Neural cell (in vitro differentiated cells): ENCODE data around the gene OBSCN. TPM values are rescaled to one million over a fixed set of nuclear protein-coding genes. Genes with fewer than 3 reads are reported as not detected.

Experiments
- H2AFZ ChIP-seq: fragments of 200-600, 300-800 bp; sonication (generic), shearing (Covaris generic); 2 replicates; pipeline ENCODE4 v1.6.0; 2014; ENCODE audit warnings: low read depth, mild to moderate bottlenecking, antibody characterized with exemption, low read length, moderate library complexity
- H3F3A ChIP-seq: fragments of 200-600 bp; shearing (Covaris generic); 2 replicates; pipeline ENCODE4 v1.6.1; 2016; ENCODE audit warnings: mild to moderate bottlenecking, moderate library complexity, mixed read lengths, antibody characterized with exemption, low read length; ENCODE audit not compliant: insufficient read depth, poor library complexity, severe bottlenecking
- H3K27ac ChIP-seq: fragments of 200-600, 300-800 bp; sonication (generic), shearing (Covaris generic); 2 replicates; pipeline ENCODE4 v1.5.1; 2014; ENCODE audit warnings: mild to moderate bottlenecking, low read length, moderate library complexity
- H3K27me3 ChIP-seq: fragments of 300-800, 200-600 bp; sonication (generic), shearing (Covaris generic); 2 replicates; pipeline ENCODE4 v1.6.0; 2014; ENCODE audit warnings: mild to moderate bottlenecking, low read depth, low read length, moderate library complexity; ENCODE audit not compliant: insufficient read depth
- H3K36me3 ChIP-seq: fragments of 300-800, 200-600 bp; sonication (generic), shearing (Covaris generic); 2 replicates; pipeline ENCODE4 v1.5.1; 2014; ENCODE audit warnings: mild to moderate bottlenecking, antibody characterized with exemption, low read length, moderate library complexity; ENCODE audit not compliant: insufficient read depth
- H3K4me2 ChIP-seq: fragments of 300-800, 200-600 bp; sonication (generic), shearing (Covaris generic); 2 replicates; pipeline ENCODE4 v1.6.0; 2014; ENCODE audit warnings: mild to moderate bottlenecking, low read length
- H3K4me3 ChIP-seq: fragments of 300-800, 200-600 bp; sonication (generic), shearing (Covaris generic); 2 replicates; pipeline ENCODE4 v1.5.1; 2014; ENCODE audit warnings: mild to moderate bottlenecking, low read length, moderate library complexity
- H3K79me2 ChIP-seq: fragments of 200-600 bp; shearing (Covaris generic); replicated peaks from 2 replicates; pipeline ENCODE4 v1.6.0; 2014; ENCODE audit warnings: mild to moderate bottlenecking, low read length, moderate library complexity; ENCODE audit not compliant: insufficient read depth
- H3K9ac ChIP-seq: fragments of 300-800, 200-600 bp; sonication (generic), shearing (Covaris generic); 2 replicates; pipeline ENCODE4 v1.6.1; 2016; ENCODE audit warnings: mild to moderate bottlenecking, low read length, mixed read lengths
- H3K9me2 ChIP-seq: fragments of 200-600 bp; shearing (Covaris generic); 2 replicates; pipeline ENCODE4 v1.6.1; 2016; ENCODE audit warnings: mild to moderate bottlenecking, low read length, mixed read lengths; ENCODE audit not compliant: insufficient read depth
- H3K9me3 ChIP-seq: fragments of 200-600, 300-800 bp; sonication (generic), shearing (Covaris generic); 2 replicates; pipeline ENCODE4 v1.6.1; 2016; ENCODE audit warnings: mild to moderate bottlenecking, mixed run types, low read length, moderate library complexity, mixed read lengths
- H4K20me1 ChIP-seq: fragments of 200-600 bp; shearing (Covaris generic); 2 replicates; pipeline ENCODE4 v1.6.1; 2016; ENCODE audit warnings: mild to moderate bottlenecking, mixed run types; ENCODE audit not compliant: insufficient read depth
- CTCF ChIP-seq: fragments of 450-650 bp; IDR thresholded peaks from 2 replicates; pipeline ENCODE4 v1.5.1; 2014; ENCODE audit warnings: antibody characterized with exemption, mild to moderate bottlenecking, moderate library complexity; ENCODE audit not compliant: poor library complexity, severe bottlenecking
- EP300 ChIP-seq: fragments of 450-650 bp; conservative IDR thresholded peaks from 2 replicates; pipeline ENCODE4 v1.6.1; 2014; ENCODE audit warnings: antibody characterized with exemption, mild to moderate bottlenecking, moderate library complexity; ENCODE audit not compliant: poor library complexity, severe bottlenecking
- EZH2 ChIP-seq: fragments of 200-600, 300-800 bp; shearing (Covaris generic), sonication (generic); IDR thresholded peaks from 2 replicates; pipeline ENCODE4 v1.6.1; 2014; ENCODE audit warnings: antibody characterized with exemption, low read length, borderline replicate concordance, mild to moderate bottlenecking; ENCODE audit not compliant: insufficient read depth, poor library complexity, severe bottlenecking
- MXI1 ChIP-seq: fragments of 450-650 bp; conservative IDR thresholded peaks from 2 replicates; pipeline ENCODE4 v1.6.1; 2014; ENCODE audit warnings: antibody characterized with exemption, mild to moderate bottlenecking; ENCODE audit not compliant: poor library complexity, severe bottlenecking
- POLR2AphosphoS5 ChIP-seq: IDR thresholded peaks from 2 replicates; pipeline ENCODE4 v1.6.1; 2012
- RAD21 ChIP-seq: fragments of 450-650 bp; conservative IDR thresholded peaks from 2 replicates; pipeline ENCODE4 v1.6.1; 2014; ENCODE audit warnings: antibody characterized with exemption, mild to moderate bottlenecking, moderate library complexity
- REST ChIP-seq: IDR thresholded peaks from 2 replicates; pipeline ENCODE4 v1.6.1; 2012; ENCODE audit warnings: borderline replicate concordance
- SMC3 ChIP-seq: fragments of 450-650 bp; conservative IDR thresholded peaks from 2 replicates; pipeline ENCODE4 v1.6.1; 2014; ENCODE audit warnings: antibody characterized with exemption, mild to moderate bottlenecking, moderate library complexity; ENCODE audit not compliant: poor library complexity
- TAF1 ChIP-seq: IDR thresholded peaks from 2 replicates; pipeline ENCODE4 v1.6.1; 2012; ENCODE audit warnings: low read depth
- polyA plus RNA-seq: library from polyadenylated mRNA; depleted of rRNA; stranded (reverse); fragments of >200 nt; gene quantifications from 2 replicates; pipeline ENCODE4 v1.2.3, GENCODE V29; 2014

The OBSCN gene
- polyA plus RNA-seq, 1 donor from 2014 or later: 7.2 TPM

- Histone ChIP-seq H3F3A (no peaks in the 10 kb centered on the region), H3K4me2 (no peak overlapping the region), H4K20me1 (no peaks in the 10 kb centered on the region), H2AFZ (no peak overlapping the region), H3K4me3 (no peak overlapping the region), H3K9ac (no peak overlapping the region), H3K79me2 (no peaks in the 10 kb centered on the region), H3K27ac (no peak overlapping the region), H3K36me3 (no peaks in the 10 kb centered on the region), H3K27me3 (peaks cover 3% of the 10 kb centered on the region), H3K9me3 (no peaks in the 10 kb centered on the region), H3K9me2 (no peaks in the 10 kb centered on the region)
- no peak for TF ChIP-seq POLR2AphosphoS5
- no peak for TF ChIP-seq EP300
- no peak for TF ChIP-seq EZH2
- TF ChIP-seq MXI1: no peak
- no peak for TF ChIP-seq TAF1
- no peak for TF ChIP-seq SMC3
- TF ChIP-seq CTCF: no peak
- no peak for TF ChIP-seq RAD21
- TF ChIP-seq REST: no peak
Observed at GRCh38 chr1:228276901-228277490, 69.2 kb downstream of the OBSCN start.

GRCh38 chr1:228277491-228278431 lies 69.9 kb downstream of the OBSCN start:
- TF ChIP-seq RAD21 (no peak), SMC3 (no peak), REST (no peak), EP300 (no peak), TAF1 (no peak), CTCF (no peak), POLR2AphosphoS5 (no peak), MXI1 (no peak), EZH2 (no peak)
- no peaks in the 10 kb centered on the region for H3F3A ChIP-seq
- H2AFZ ChIP-seq: no peak overlapping the region
- H3K36me3 ChIP-seq: no peaks in the 10 kb centered on the region
- no peaks in the 10 kb centered on the region for H4K20me1 ChIP-seq
- peaks cover 3% of the 10 kb centered on the region for H3K27me3 ChIP-seq
- H3K27ac ChIP-seq: no peak overlapping the region
- H3K4me3 ChIP-seq: no peak overlapping the region
- no peaks in the 10 kb centered on the region for H3K79me2 ChIP-seq
- no peak overlapping the region for H3K4me2 ChIP-seq
- no peak overlapping the region for H3K9ac ChIP-seq
- no peaks in the 10 kb centered on the region for H3K9me3 ChIP-seq
- H3K9me2 ChIP-seq: no peaks in the 10 kb centered on the region
